Stomach (tissue), 9 donors: ENCODE data around the gene PKD2L1. TPM values are rescaled to one million over a fixed set of nuclear protein-coding genes. Genes with fewer than 3 reads are reported as not detected.

Experiments used
- DNase-seq, 2 donors: peaks; one replicate each; pipeline versions ENCODE4 v3.0.0 to v3.0.0-alpha.2; 2013 to 2019
- H3K27ac ChIP-seq, 5 donors: fragments of 200-600 bp in 4 of 5; sonication (generic) in 4 of 5; one replicate each; pipeline ENCODE4 v1.5.1; 2013 to 2019; ENCODE audit warnings: mild to moderate bottlenecking in 1 of 5, moderate library complexity in 1 of 5
- H3K27me3 ChIP-seq, 3 donors: fragments of 200-600 bp; sonication (generic); one replicate each; pipeline ENCODE4 v1.5.1; 2017 to 2019; ENCODE audit warnings: mixed run types in 1 of 3
- H3K36me3 ChIP-seq, 4 donors: fragments of 200-600 bp; sonication (generic); 1 replicate in 3 of 4; 2 replicates in 1 of 4; pipeline ENCODE4 v1.5.1; 2016 to 2019
- H3K4me1 ChIP-seq, 4 donors: fragments of 200-600 bp; sonication (generic); one replicate each; pipeline ENCODE4 v1.5.1; 2016 to 2019
- H3K4me3 ChIP-seq, 4 donors: fragments of 200-600 bp; sonication (generic) in 3 of 4; one replicate each; pipeline ENCODE4 v1.5.1; 2016 to 2019; ENCODE audit warnings: mild to moderate bottlenecking in 1 of 4
- H3K9me3 ChIP-seq, 4 donors: fragments of 200-600 bp; sonication (generic); one replicate each; pipeline ENCODE4 v1.5.1; 2016 to 2019
- CTCF ChIP-seq, 7 experiments: fragments of 450-650 bp in 4 of 7; fragments of 200-600 bp in 3 of 7; sonication (generic) in 3 of 7; IDR thresholded peaks; one replicate each; pipeline ENCODE4 v1.5.1; 2016 to 2019; ENCODE audit warnings: antibody characterized with exemption in 7 of 7, control low read depth in 2 of 7, mild to moderate bottlenecking in 1 of 7
- EP300 ChIP-seq: sonication (generic); formaldehyde crosslinking; IDR thresholded peaks from one replicate; pipeline ENCODE4 v1.6.1; 2017; ENCODE audit warnings: antibody characterized with exemption
- POLR2A ChIP-seq, 4 donors: fragments of 450-650 bp; IDR thresholded peaks; one replicate each; pipeline ENCODE4 v1.6.1; 2016; ENCODE audit warnings: antibody characterized with exemption in 4 of 4, control low read depth in 2 of 4, mild to moderate bottlenecking in 1 of 4, moderate library complexity in 1 of 4
- POLR2AphosphoS5 ChIP-seq, 3 donors: sonication (generic); formaldehyde crosslinking; IDR thresholded peaks; one replicate each; pipeline ENCODE4 v1.6.1; 2016; ENCODE audit warnings: antibody characterized with exemption in 3 of 3
- WGBS, 5 donors: extraction: QIAGEN DNeasy Blood & Tissue Kit in 3 of 5; methylation state at CpG; one replicate each; pipeline versions ENCODE4 v1.1.5 to v1.1.7; 2013 to 2018; 5-methylcytosine and 5-hydroxymethylcytosine counted together
- intact Hi-C: fragments of 100-400 bp; cut with DNase I; formaldehyde crosslinking; loops from one replicate; pipeline ENCODE4 v1.15.1; 2023; ENCODE audit warnings: low total_unique reads
- polyA plus RNA-seq, 3 donors: library from polyadenylated mRNA; stranded (reverse); fragments of 200-250 nt; gene quantifications; one replicate each; pipeline ENCODE4 v1.2.3, GENCODE V29; 2013
- total RNA-seq, 5 donors: library from RNA; depleted of rRNA; stranded (reverse); fragments of >200 nt; gene quantifications; one replicate each; pipeline versions ENCODE4 v1.1.0 to v1.2.3, GENCODE V29; 2014 to 2016
- donor health status: healthy with polysubstance abuse.
- donor health status: Bipolar disorder and iron deficiency.
- donor health status: healthy.

The PKD2L1 gene
- total and polyA plus RNA-seq, 8 donors: 0.23 to 0.89 TPM; not detected in 6

GRCh38 chr10:100368721-100369120 lies 38.7 kb upstream of the PKD2L1 start:
- Histone ChIP-seq H3K27ac (no peak overlapping the region), H3K27me3 (no peaks in the 10 kb centered on the region), H3K4me3 (no peak overlapping the region), H3K9me3 (no peaks in the 10 kb centered on the region), H3K36me3 (no peaks in the 10 kb centered on the region), H3K4me1 (peaks cover 38 to 61% (median 47%) of the 10 kb centered on the region in 4 donors)
- DNase-seq: no peak
- intact Hi-C loops: no loop called here
- TF ChIP-seq EP300: no peak
- TF ChIP-seq POLR2A (IDR thresholded peaks at IDR 0.05): no peak
- no peak for TF ChIP-seq CTCF (IDR thresholded peaks at IDR 0.05)
- TF ChIP-seq POLR2AphosphoS5 (IDR thresholded peaks at IDR 0.05): no peak

- Histone ChIP-seq H3K9me3 (no peaks in the 10 kb centered on the region), H3K27me3 (no peaks in the 10 kb centered on the region), H3K27ac (peak overlapping the region; percentile 22 to 67 (median 60)), H3K4me1 (peaks cover 11 to 42% (median 22%) of the 10 kb centered on the region in 4 donors), H3K36me3 (peaks cover 0 to 10% (median 4%) of the 10 kb centered on the region in 4 donors), H3K4me3 (no peak overlapping the region)
- intact Hi-C loops: no loop called here
- peak; percentile 93 to 95 for DNase-seq
- TF ChIP-seq CTCF (IDR thresholded peaks at IDR 0.05) (no peak), POLR2A (IDR thresholded peaks at IDR 0.05) (no peak), POLR2AphosphoS5 (IDR thresholded peaks at IDR 0.05) (peak; percentile 73 to 89 (median 75)), EP300 (no peak)
- 19 to 45% (median 27%) methylated on average over 7 of the region's 7 CpGs for WGBS, 5 donors
Measured at GRCh38 chr10:100364735-100365391, 34.8 kb upstream of the PKD2L1 start.

- Histone ChIP-seq H3K27ac (peak overlapping the region in 1 of 5 donors; percentile 61), H3K36me3 (peaks cover 0 to 10% (median 4%) of the 10 kb centered on the region in 4 donors), H3K9me3 (no peaks in the 10 kb centered on the region), H3K4me3 (no peak overlapping the region), H3K4me1 (peaks cover 11 to 47% (median 29%) of the 10 kb centered on the region in 4 donors), H3K27me3 (no peaks in the 10 kb centered on the region)
- WGBS, 5 donors: 76 to 84% (median 79%) methylated on average over 3 of the region's 3 CpGs
- intact Hi-C loops: no loop called here
- TF ChIP-seq POLR2A (IDR thresholded peaks at IDR 0.05): no peak
- no peak for TF ChIP-seq EP300
- no peak for TF ChIP-seq CTCF (IDR thresholded peaks at IDR 0.05)
- TF ChIP-seq POLR2AphosphoS5 (IDR thresholded peaks at IDR 0.05): no peak
- DNase-seq: no peak
Measured at GRCh38 chr10:100364175-100364574, 34.1 kb upstream of the PKD2L1 start.

- WGBS, 5 donors: 58 to 81% (median 65%) methylated on average over 6 of the region's 6 CpGs
Measured at GRCh38 chr10:100362570-100363496, 32.8 kb upstream of the PKD2L1 start.

More at GRCh38 chr10:100362570-100363496, 32.8 kb upstream of the PKD2L1 start:
- H3K4me1 ChIP-seq: peaks cover 11 to 50% (median 31%) of the 10 kb centered on the region in 4 donors
- H3K9me3 ChIP-seq: no peaks in the 10 kb centered on the region
- no peaks in the 10 kb centered on the region for H3K27me3 ChIP-seq
- H3K4me3 ChIP-seq: no peak overlapping the region
- peak overlapping the region in 4 of 5 donors; percentile 19 to 49 (median 28) for H3K27ac ChIP-seq
- intact Hi-C loops: no loop called here
- no peak for TF ChIP-seq POLR2A (IDR thresholded peaks at IDR 0.05)
- TF ChIP-seq EP300: no peak
- TF ChIP-seq CTCF (IDR thresholded peaks at IDR 0.05): no peak
- no peak for DNase-seq
- H3K36me3 ChIP-seq: peaks cover 0 to 10% (median 4%) of the 10 kb centered on the region in 4 donors
